HG02623 (cell line): ENCODE data around the gene DMXL1.
"Not testable (repeated sequence)": the region's sequence is repeated elsewhere in the genome, so short reads cannot be mapped to it uniquely, and the experiment has no call there.

Experiments used
- ATAC-seq: cut with Tn5 transposase; IDR thresholded peaks from one replicate; pipeline ENCODE4 v1.9.1; 2021; ENCODE audit warnings: moderate library complexity; ENCODE audit not compliant: unreplicated experiment

The DMXL1 gene

DNA sequence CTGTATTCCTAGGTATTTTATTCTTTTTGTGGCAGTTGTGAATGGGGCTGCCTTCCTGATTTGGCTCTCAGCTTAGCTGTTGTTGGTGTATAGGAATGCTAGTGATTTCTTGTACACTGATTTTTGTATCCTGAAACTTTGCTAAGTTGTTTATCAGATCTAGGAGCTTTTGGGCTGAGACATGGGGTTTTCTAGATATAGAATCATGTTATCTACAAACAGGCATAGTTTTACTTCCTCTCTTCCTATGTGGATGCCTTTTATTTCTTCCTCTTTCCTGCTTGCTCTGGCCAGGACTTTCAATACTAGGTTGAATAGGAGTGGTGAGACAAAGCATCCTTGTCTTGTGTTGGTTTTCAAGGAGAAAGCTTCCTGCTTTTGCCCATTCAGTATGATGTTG lies 129.9 kb downstream of the DMXL1 start:
- no peak for ATAC-seq

DNA sequence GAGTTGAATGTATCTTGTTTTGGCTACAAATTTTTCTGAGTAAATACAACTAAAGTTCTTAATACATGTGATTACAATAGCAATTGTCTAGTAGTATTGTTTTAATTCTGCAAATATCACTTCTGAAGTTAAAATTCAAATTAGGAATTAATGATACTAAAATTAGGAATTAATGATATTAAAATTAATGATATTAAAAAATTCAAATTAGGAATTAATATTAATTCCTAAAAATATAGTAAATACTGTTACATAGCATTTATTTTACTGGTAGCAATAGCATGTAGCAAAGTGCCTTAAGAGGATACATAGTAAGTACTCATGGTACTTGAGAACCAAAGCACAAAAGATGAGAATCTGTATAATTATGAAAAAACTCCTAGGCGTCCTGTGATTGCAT lies 136.2 kb downstream of the DMXL1 start:
- no peak for ATAC-seq

DNA sequence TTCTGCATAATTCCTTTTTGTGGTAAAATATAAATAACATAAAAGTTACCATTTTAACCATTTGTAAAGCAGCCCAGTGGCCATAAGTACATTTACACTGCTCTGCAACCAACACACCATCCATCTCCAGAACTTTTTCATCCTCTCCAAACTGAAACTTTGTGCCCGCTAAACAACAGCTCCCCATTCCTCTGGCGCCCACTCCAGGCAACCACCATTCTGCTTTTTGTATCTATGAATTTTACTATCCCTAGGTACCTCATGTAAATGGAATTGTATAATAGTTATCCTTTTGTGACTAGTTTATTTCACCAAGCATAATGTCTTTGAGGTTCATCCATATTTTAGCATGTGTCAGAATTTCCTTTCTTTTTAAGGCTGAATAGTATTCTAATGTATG lies 141.1 kb downstream of the DMXL1 start:
- ATAC-seq: no peak

DNA sequence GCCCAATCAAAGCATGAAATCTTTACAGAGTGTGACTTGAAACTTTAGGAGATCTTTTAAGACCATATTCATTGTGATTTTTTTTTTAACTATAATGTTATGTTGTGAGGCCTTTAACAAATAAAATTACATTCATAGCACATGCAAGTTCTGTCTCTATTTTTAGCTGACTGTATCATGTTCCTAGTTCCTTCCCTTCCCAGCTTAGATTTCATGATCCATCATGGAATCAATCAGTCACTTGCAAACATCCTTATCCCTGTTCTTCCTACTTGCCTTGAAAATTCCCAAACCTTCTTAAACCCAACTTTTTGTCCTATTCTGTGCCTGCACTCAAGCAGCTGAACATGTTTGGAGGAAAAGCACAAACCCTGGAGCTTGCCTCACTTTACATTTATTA lies 141.8 kb downstream of the DMXL1 start:
- no peak for ATAC-seq

DNA sequence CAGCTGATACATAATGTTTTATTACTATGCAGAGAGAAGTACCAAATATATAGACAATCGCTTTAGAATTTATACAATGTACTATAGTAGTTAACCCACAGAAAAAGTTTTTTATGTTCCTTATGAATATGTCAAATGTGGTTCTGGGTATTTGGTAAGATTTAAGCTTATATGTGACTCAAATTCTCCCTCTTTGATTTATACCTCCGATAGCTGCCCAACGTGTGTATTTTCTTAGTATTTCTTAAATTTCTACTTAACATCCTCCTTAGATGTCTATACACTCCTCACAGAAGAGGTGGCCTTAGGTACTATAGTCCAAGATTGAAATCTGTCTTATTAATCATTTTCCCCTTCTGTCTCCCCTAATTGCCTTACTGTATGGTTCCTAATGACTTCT lies 146.3 kb downstream of the DMXL1 start:
- ATAC-seq: no peak

DNA sequence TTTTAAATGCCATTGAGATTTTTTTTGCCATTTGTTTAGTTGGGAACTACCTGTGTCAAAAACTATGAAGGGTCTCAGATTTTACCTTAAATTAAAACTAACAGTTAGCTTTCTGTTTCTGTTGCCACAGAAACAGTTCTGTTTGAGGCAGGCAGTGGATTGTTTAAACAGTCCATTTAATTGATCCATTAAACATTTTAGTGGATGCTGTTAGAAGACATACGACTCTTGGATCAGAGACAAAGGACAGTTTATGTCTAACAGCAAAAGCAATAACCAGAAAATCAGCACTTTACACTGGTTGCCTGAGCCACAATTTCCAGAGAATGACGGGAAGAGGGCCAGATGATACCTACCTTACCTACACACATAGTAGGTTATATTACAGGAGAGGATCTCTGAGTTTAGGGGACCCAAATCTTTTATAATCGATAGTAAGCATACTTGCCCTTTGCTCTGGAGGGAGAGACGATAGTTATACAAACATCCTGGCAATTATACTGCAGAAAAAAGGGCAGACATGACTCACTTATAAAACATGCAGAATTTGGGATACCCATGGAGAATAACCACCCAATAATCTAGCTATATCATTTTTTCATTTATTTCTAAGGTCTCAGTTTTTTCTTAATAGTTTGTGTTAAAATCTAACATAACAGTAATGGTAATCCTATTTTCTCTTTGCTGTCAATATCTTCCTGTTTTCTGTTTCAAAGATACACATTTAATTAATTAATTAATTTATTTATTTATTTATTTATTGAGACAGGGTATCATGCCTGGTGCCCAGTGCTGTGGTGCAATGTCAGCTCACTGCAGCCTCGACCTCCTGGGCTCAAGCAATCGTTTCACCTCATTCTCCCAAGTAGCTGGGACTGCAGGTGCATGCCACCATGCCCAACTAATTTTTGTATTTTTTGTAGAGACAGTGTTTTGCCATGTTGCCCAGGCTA lies 148.2 kb downstream of the DMXL1 start:
- no peak for ATAC-seq

DNA sequence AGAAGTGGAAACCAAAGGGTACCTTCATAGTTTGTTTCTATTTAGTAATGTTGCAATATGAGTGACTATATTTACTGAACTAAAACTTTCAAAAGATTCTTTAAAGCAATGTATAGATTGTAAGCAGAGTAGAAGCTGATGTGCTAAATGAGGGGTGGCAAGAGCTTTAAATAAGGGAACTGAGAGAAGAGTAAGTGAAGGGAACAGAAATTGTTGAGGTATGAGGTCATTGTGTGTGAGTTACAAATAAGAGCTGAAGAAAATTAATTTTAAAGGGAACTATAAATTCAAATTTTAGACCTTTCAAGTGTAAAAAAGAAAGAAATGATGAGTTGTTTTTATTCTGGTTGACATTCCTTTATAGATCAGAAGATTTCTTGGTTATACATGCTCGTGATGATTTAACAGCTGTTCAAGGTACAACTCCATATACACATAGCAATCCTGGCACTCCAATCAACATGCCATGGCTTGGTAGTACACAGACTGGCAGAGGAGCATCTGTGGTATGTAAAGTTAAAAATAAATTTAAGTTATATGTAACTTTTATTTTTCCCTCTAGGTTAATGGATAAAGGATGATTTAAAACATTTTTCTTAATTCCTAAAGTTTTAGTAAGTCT lies 149.8 kb downstream of the DMXL1 start:
- ATAC-seq: peak; percentile 93

DNA sequence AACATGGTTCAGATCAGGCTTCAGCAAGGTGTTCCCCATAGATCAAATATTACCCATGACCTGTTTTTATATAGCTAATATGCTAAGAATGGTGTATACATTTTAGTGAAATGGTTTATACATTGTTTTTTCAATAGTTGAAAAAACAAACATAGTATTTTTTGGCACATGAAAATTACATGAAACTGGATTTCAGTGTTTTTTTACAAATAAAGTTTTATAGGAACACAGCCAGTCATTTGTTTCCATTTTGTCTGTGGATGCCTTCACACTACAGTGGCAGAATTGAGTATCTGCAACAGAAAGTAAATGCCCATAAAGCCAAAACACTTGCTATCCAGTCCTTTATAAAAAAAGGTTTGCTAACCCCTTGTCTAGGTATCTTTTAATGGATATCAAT lies 150.4 kb downstream of the DMXL1 start:
- no peak for ATAC-seq

DNA sequence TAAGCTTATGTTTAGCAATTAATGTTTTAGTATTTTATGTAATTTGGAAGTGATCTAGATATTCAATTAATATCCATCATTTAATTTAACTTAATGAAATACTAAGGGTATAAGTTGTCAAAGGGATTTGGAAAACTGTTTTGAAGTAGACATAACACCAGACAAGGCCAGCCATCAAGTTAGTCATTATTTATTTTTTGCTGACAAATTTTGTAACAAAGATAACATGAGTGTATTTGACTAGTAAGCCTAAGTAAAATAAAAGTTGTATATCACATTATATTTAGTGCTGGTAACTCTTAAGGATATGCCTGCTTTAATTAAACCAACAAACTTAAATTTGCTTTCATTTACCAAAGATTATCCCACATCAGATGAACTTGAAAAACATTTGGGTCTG lies 159.1 kb downstream of the DMXL1 start:
- ATAC-seq: no peak

DNA sequence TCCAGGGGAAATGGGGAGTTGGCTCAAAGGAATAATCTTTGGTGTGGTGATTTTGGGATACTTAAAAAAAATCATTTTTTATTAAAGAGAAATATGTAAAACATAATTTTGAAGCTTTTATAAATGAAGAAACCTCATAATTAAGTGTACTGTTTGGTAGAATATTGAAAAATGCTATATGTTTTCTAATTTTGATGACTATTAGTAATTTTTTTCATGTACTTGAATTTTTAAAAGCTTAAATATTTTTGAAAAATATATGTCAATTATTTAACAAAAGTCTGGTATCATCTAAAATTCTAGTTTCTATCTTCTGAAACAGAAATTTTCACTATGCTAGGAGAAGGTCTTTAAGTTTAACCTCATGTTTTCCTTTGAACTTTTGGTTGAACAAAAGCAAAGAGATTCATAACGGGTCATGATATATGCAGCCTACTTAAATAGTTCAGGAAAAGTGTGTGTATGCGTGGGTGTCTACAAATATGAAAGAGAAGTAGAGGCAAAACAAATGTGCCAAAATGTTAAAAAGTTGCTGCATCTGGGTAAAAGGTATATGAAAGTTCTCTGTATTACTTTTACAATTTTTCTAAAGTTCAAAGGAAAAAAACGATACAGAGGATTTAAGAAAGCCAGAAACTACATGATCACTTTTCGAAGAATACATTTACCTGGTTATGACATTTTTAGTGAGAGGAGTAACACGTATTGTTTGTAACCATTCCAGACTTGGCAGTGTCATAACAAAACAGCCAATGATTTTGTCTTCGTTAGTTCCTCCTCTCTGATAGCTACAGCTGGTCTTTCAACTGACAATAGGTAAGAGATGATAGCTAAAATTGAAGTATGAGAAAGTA lies 167.6 kb downstream of the DMXL1 start:
- no peak for ATAC-seq

DNA sequence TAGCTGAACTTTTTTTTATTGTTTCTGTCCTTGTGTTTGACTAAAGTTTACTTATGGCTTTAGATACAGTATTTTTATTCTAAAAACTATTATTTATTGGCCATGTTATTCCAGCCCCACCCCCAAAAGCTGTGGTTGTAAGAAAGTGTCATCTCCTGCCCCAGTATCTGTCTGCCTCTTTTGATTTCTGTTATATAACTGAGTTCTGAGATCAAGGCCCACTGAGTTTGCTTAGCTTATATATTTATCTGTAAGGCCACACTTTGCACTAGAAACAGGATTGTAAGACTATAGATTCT lies 168.2 kb downstream of the DMXL1 start:
- ATAC-seq: no peak

DNA sequence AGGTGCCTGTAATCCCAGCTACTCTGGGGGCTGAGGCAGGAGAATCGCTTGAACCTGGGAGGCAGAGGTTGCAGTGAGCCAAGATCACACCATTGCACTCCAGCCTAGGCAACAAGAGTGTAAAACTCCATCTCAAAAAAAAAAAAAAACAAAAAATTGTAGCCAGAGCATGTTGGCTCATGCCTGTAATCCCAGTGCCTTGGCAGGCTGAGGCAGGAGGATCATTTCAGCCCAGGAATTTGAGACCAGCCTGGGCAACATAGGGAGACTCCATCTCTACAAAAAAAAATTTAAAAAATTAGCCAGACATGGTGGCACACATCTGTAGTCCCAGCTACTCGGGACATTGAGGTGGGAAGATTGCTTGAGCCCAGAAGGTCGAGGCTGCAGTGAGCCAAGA lies 168.9 kb downstream of the DMXL1 start:
- ATAC-seq: not testable (repeated sequence)

DNA sequence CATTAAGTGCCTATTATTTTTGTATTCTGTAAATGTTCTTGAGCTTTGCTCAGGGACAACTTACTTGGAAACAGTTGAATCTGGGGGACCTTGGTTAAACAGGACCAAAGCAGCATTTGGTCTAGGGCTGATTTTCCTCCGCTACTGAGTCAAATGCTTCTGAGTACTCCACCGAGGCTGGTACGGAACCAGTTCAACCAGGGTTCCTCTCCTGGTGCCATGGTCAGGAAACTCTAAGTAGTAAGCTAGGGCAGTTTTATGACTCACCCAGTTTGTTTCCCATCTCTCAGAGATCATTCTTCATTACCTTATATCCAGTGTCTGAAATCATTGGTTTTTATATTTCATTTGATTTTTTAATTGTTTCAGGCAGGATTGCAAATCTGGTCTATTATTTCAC lies 173.0 kb downstream of the DMXL1 start:
- no peak for ATAC-seq

DNA sequence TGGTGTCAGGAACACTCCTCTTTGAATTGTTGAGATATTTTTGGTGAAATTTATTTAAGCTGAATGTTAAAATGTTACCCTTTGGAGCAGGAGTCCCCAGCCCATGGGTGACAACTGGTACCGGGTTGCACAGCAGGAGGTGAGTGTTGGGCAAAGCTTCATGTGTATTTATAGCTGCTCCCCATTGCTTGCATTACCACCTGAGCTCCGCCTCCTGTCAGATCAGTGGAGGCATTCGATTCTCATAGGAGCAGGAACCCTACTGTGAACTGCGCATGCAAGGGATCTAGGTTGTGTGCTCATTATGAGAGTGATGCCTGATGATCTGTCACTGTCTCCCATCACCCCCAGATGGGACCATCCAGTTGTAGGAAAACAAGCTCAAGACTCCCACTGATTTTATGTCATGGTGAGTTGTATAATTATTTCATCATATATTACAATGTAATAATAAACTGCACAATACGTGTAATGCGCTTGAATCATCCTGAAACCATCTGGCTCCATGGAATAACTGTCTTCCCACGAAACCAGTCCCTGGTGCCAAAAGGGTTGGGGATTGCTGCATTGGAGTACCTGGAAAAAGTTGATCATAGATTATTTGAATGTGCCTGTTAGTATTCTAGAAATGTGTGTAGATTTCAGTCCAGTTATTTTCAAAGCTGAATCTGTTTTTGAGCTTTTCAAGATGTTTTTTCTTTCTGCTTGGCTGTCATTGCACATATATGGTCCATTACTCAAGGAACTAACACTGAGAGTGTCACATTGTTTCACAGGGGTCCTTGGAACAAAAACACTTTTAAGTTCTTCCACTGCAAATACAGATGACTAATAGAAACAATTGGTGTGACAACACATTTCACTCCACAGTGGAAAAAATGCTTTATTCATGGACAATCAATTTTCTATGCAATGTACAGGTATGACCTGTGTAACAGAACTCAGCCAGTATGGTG lies 180.3 kb downstream of the DMXL1 start:
- ATAC-seq: no peak

DNA sequence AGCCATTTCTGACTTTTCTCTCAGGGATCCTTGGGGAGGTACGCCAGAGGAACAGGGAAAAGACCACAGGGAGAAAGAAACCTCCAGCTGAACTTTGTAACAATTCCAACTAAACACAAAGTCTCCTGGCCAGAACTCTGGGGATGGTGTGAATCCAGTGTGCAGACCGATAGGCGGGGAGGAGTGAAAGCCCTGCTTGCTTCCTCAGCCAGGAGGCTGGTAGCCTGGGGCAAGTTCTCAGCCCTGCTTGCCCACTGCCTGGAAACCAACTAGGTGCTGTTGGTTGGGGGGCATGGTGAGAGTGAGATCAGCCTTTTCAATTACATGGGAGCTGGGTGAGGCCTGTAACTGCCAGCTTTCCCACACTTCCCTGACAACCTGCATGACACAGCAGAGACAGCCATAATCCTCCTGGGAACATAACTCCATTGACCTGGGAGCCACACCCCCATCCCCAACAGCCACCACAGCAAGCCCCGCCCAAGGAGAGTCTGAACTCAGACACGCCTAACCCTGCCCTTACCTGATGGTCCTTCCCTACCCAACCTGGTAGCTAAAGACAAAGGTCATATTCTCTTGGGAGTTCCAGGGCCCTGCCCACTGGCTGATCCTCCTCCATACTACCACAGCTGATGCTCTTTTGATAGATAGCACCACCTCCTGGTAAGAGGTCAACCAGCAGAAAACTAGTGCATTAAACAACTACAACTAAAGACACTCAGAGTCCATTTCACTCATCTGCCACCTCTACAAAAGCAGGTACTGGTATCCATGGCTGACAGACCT lies 184.9 kb downstream of the DMXL1 start:
- ATAC-seq: no peak

DNA sequence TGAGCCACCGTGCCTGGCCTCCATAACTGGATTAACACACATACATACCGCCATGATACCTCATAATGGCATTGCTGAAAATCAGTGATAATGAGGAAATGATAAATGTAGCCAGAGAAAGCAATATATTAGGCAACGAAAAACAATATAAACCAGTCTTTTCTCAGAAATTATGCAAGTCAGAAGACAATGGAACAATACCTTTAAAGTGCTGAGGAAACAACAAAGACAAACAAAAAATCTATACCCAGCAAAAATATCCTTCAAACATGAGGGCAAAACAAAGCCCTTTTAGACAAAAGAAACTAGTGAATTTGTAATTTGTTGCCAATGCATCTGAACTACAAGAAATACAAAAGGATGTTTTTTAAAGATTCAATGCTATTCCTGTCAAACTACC lies 186.7 kb downstream of the DMXL1 start:
- ATAC-seq: no peak

DNA sequence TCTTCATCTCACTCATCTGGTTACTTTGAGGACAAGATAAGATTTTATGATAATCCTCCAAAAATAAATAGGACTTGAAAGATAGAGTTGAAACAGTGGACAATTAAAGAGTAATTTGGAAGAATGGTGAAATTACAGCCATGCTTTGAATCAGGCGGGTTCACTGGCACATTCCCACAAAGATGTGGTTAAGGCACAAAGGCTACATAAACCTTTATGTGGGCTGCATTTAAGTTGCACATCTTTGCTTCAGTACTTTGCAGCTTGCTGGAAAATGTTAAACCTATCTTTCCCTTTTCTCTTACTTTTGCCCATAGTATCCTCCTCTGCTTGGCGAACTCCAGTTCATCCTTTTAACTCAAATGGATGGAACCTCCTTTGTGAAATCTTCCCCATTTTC lies 192.8 kb downstream of the DMXL1 start:
- no peak for ATAC-seq

DNA sequence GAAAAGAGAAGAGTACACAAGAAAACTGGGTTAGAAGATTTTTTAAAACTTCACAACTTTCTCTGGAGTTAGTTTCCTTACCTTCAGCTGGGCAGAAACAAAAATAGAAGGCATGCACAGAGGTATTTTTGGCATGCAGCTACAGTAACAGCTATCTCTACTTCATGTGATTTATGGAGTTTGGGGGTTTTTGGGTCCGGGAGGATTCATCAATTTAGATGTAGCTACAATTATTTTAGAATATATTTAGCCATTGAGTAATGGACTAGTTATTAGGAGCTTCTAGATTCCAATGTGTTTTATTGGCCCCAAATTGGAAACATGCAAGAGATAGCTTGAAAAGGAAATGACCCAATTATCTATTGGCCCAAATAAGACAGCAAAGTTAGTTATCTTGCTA lies 193.3 kb downstream of the DMXL1 start:
- ATAC-seq: no peak

DNA sequence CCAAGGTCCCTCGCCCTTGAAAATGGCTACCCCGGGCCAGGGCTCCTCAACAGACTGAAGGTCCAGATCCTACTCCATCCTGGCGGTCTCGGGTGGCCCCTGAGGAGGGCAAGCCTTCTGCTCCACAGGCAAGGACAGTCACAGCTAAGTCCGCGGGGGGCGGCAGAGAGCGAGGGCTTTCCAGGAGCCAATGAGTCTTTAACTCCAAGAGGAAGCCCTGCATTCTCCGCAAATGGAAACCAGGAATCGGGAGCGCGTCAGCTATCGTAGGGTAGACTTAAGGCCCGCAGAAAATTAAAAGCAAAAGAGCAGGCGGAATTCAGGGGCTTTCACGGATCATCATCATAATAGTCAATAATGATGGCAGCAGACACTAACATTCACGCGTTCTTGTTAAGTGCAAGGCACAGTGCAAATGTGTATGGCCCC lies 197.1 kb downstream of the DMXL1 start:
- ATAC-seq: peak; percentile 65
